HG02763 (cell line): Measurements from ENCODE around the gene IPO11.

Experiments
- ATAC-seq: cut with Tn5 transposase; IDR thresholded peaks from one replicate; pipeline ENCODE4 v1.9.1; 2021; ENCODE audit warnings: mild to moderate bottlenecking, moderate library complexity; ENCODE audit not compliant: unreplicated experiment

IPO11 gene

GRCh38 chr5:62412549-62413329, at the start of gene IPO11:
Gene IPO11 (plus strand): TSS chr5:62412763. CDS start chr5:62437280, 24,517 bp downstream.
- peak; percentile 97 for ATAC-seq

- no peak for ATAC-seq
These were observed 43.5 kb upstream of the IPO11 start for GRCh38 chr5:62369039-62369438.

GRCh38 chr5:62371409-62371808, 41.2 kb upstream of the IPO11 start:
- ATAC-seq: no peak

GRCh38 chr5:62372600-62372999, 40.0 kb upstream of the IPO11 start:
- no peak for ATAC-seq

- no peak for ATAC-seq
These were observed 39.2 kb upstream of the IPO11 start for GRCh38 chr5:62373382-62373781.

GRCh38 chr5:62374090-62374489, 38.5 kb upstream of the IPO11 start:
- no peak for ATAC-seq

DNA sequence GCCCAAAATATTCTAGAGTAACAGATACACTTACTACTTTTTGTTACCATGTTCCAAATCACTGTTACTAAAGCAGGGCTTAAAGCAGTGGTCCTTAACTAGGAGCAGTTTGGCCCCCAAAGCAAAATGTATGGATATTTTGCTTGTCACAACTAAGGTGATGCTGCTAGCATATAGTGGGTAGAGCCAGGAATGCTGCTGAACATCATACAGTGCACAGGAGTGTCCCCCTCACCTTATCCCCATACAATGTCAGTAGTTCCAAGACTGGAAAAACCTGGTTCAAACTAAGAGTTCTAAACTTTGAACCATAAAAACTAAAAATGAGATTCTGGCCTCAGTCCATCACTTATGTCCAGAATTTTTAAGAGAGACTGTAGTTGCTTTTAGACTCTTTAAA, 36.9 kb upstream of the IPO11 start:
- no peak for ATAC-seq

GRCh38 chr5:62376064-62376463, 36.5 kb upstream of the IPO11 start:
- no peak for ATAC-seq

GRCh38 chr5:62385131-62385530, 27.4 kb upstream of the IPO11 start:
- ATAC-seq: no peak

DNA sequence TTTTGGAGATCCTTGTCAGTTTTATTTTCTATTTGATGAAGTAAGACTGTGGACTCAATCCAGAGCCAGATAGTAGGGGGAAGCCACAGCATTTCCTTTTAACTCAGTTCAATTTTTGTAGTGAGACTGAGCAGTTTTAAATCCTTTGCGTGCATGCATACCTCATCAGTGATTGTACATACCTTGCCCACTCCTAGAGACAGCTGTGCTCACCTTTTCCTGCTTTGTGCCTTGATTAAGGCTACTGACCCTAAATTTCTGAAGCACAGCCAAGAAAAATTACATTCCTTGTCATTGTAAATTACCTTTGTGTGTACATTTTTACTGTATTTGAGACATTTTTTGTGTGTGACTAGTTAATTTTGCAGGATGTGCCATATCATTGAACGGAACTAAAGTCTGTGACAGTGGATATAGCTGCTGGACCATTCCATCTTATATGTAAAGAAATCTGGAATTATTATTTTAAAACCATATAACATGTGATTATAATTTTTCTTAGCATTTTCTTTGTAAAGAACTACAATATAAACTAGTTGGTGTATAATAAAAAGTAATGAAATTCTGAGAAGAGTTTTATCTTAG, 26.7 kb upstream of the IPO11 start:
- ATAC-seq: no peak

DNA sequence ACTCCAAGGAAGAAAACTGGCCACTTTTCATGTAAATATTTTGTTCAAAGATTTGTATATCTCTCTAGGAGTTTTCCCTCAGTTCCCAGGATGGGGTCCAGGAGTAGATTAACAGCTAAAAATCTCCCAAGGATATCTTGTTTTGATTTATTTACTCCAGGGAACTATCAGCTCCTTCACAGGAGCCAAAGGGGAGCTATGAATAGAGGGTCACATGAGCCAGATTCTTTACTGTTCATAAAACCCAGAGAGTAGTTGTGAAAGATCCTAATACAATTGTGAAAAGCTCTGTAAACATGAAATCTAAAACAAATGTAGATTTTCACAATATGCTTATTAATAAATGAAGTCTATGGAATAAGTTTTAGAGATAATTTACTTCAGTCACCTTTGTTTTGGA, 25.7 kb upstream of the IPO11 start:
- ATAC-seq: no peak

- no peak for ATAC-seq
These were observed 17.2 kb upstream of the IPO11 start for GRCh38 chr5:62395210-62395950.

DNA sequence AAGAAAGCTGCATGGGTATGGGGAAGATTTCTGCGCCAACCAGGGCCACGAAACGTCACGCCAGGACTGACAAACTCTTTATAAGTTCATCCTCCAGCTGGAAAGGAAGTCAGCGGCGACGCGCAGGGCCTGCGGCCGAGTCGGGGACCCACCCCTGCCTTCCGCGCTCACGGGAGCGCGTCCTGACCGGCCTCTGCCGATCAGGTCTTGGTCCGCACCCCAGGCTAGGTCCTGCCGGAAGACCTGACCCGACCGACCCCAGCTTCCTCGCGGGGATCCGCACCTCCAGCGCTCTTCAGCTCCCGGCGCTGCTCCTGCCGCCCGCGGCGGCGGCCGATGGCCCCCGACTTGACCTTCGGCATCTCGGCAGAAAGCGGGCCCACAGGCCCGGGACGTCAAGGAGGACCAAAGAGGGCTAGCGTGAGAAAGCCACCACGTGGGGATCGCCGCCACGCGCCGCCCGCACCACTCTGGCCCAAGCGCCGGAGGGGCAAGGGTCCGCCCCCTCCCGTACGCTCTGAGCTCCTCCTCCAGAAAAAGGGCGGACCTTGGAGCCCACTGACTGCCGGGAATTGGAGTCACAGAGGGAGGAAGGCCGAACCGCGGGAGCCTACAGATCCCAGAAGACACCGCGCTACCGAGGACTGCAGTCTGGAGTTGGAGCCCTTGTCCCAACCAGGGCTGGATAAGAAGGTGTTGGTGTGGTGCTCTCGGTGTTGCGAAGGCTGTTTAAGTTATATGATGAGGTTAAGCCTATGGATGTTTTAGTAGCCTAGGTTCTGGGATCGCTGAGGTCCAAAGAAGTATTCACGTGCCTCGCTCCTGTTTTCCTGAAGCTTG, 8.9 kb upstream of the IPO11 start, which contains the start of gene DIMT1:
TSS of gene DIMT1 (minus strand) at position 495 of the 840 bp plus-strand sequence. CDS start at position 362, 133 bp downstream.
- ATAC-seq: peak; percentile 96

DNA sequence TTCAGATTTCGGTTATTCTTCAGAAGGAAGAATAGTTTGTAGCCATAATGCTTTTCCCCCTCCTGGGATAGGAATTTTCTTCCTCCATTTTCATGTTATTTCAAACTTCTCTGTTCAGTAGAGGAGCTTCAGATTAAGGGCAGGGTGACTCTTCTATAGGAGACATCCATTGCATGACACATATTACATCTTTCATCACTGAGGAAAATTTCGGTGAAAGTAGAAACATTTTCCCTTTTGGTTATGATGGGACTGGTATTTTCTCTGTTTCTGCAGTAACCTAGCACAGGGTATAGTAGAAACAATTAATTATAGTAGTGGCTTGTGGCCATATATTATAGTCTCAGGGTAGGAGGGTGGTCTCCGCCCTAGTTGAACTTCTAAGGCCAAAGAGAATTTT, 1.1 kb downstream of the IPO11 start:
- no peak for ATAC-seq

GRCh38 chr5:62418462-62419076, 6.0 kb downstream of the IPO11 start:
- ATAC-seq: no peak

DNA sequence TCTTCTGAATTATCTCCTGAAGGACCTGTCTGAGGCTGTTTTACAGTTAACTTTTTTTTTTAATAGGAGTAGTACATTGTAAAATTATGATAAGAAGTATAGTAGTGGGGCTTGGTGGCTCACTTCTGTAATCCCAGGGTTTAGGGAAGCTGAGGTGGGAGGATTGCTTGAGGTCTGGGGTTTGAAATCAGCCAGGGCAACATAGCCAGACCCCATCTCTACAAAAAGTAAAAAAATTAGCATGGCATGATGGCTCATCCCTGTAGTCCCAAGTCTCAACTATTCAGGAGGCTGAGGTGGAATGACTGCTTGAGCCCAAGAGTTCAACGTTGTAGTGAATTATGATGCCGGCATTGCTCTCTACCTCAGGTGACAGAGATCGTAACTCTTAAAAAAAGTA, 7.0 kb downstream of the IPO11 start:
- no peak for ATAC-seq

GRCh38 chr5:62421414-62421813, 8.9 kb downstream of the IPO11 start:
- no peak for ATAC-seq

- no peak for ATAC-seq
These were observed 12.2 kb downstream of the IPO11 start for GRCh38 chr5:62424763-62425162.

GRCh38 chr5:62431735-62432620, 19.4 kb downstream of the IPO11 start:
- no peak for ATAC-seq
